Keratinocyte (primary cell): ENCODE results near the gene ITGAX. TPM values are rescaled to one million over a fixed set of nuclear protein-coding genes. Genes with fewer than 3 reads are reported as not detected.

Experiments
- DNase-seq: peaks from one replicate; pipeline ENCODE4 v3.0.0-alpha.2; 2011; ENCODE audit warnings: low read depth, missing footprints, low spot score
- FAIRE-seq: peaks from 2 replicates; lab custom pipeline; 2011; peaks lifted over from hg19 to GRCh38; lab: Jason Lieb, UNC
- H2AFZ ChIP-seq: 2 replicates; pipeline ENCODE4 v1.6.0; 2012; ENCODE audit warnings: low read length, control low read depth, inconsistent platforms; ENCODE audit not compliant: control insufficient read depth
- H3K27ac ChIP-seq: 2 replicates; pipeline ENCODE4 v1.5.1; 2011; ENCODE audit warnings: low read length; ENCODE audit not compliant: control insufficient read depth, insufficient read depth
- H3K27me3 ChIP-seq: 3 replicates; pipeline ENCODE4 v1.6.0; 2011; ENCODE audit warnings: low read length; ENCODE audit not compliant: control insufficient read depth, insufficient read depth; ENCODE audit errors: extremely low read depth
- H3K36me3 ChIP-seq, 2 experiments: 2 replicates in 1 of 2; 3 replicates in 1 of 2; pipeline ENCODE4 v1.5.1; 2011; ENCODE audit warnings: low read length in 2 of 2, mild to moderate bottlenecking in 1 of 2; ENCODE audit not compliant: control insufficient read depth in 2 of 2, insufficient read depth in 2 of 2; ENCODE audit errors: extremely low read depth in 1 of 2
- H3K4me1 ChIP-seq: 3 replicates; pipeline ENCODE4 v1.5.1; 2011; ENCODE audit warnings: low read length; ENCODE audit not compliant: control insufficient read depth, insufficient read depth; ENCODE audit errors: extremely low read depth
- H3K4me2 ChIP-seq: 3 replicates; pipeline ENCODE4 v1.6.0; 2011; ENCODE audit warnings: low read depth, low read length; ENCODE audit not compliant: control insufficient read depth, insufficient read depth; ENCODE audit errors: extremely low read depth
- H3K4me3 ChIP-seq, 3 experiments: fragments of 200-600 bp in 1 of 3; sonication (generic) in 1 of 3; 2 replicates in 2 of 3; 3 replicates in 1 of 3; pipeline ENCODE4 v1.5.1; 2011 to 2016; ENCODE audit warnings: low read length in 3 of 3, mild to moderate bottlenecking in 3 of 3, control low read depth in 2 of 3, inconsistent platforms in 1 of 3, low read depth in 1 of 3, mixed read lengths in 1 of 3, mixed run types in 1 of 3, moderate library complexity in 1 of 3; ENCODE audit not compliant: control insufficient read depth in 2 of 3, insufficient read depth in 2 of 3; ENCODE audit errors: extremely low read depth in 1 of 3
- H3K79me2 ChIP-seq: 2 replicates; pipeline ENCODE4 v1.6.0; 2012; ENCODE audit warnings: low read length; ENCODE audit not compliant: control insufficient read depth, insufficient read depth
- H3K9ac ChIP-seq: 3 replicates; pipeline ENCODE4 v1.6.0; 2011; ENCODE audit warnings: low read length; ENCODE audit not compliant: control insufficient read depth, insufficient read depth; ENCODE audit errors: extremely low read depth
- H3K9me1 ChIP-seq: 3 replicates; pipeline ENCODE4 v1.6.0; 2011; ENCODE audit warnings: low read length; ENCODE audit not compliant: control insufficient read depth, insufficient read depth; ENCODE audit errors: extremely low read depth
- H3K9me3 ChIP-seq: 2 replicates; pipeline ENCODE4 v1.5.1; 2012; ENCODE audit warnings: low read depth, low read length; ENCODE audit not compliant: control insufficient read depth
- H4K20me1 ChIP-seq: 3 replicates; pipeline ENCODE4 v1.6.0; 2011; ENCODE audit warnings: low read length; ENCODE audit not compliant: control insufficient read depth, insufficient read depth; ENCODE audit errors: extremely low read depth
- CTCF ChIP-seq, 3 experiments: IDR thresholded peaks in 1 of 3; conservative IDR thresholded peaks in 1 of 3; optimal IDR thresholded peaks in 1 of 3; 2 replicates in 2 of 3; 3 replicates in 1 of 3; pipeline versions ENCODE3 to v1.5.1; 2011; ENCODE audit warnings: low read length in 3 of 3, mild to moderate bottlenecking in 3 of 3, moderate library complexity in 2 of 3, control low read depth in 1 of 3, inconsistent platforms in 1 of 3; ENCODE audit not compliant: insufficient read depth in 2 of 3; ENCODE audit errors: extremely low read depth in 1 of 3
- EZH2 ChIP-seq: IDR thresholded peaks from one replicate; pipeline ENCODE4 v1.6.1; 2012; ENCODE audit warnings: inconsistent platforms, mild to moderate bottlenecking, low read length, moderate library complexity
- dilution Hi-C: fragments of 300-500 bp; cut with MboI; formaldehyde crosslinking; loops from one replicate; pipeline ENCODE4 v1.7.0; 2020; ENCODE audit warnings: low sequenced_read_pairs; ENCODE audit not compliant: extremely low pct_ligation_motif_present
- polyA plus RNA-seq, 5 experiments: library from polyadenylated mRNA; depleted of rRNA in 3 of 5; stranded (reverse) in 3 of 5; stranded (forward) in 1 of 5; unstranded in 1 of 5; fragments of >200 nt; gene quantifications; 1 replicate in 1 of 5; 2 replicates in 3 of 5; 3 replicates in 1 of 5; pipeline versions ENCODE4 v1.2.1 to v1.2.3, GENCODE V29; 2011 to 2012; ENCODE audit warnings: missing spikeins in 2 of 5, low read depth in 1 of 5, low replicate concordance in 1 of 5

The ITGAX gene
- polyA plus RNA-seq, 1 donor (not counting 4 experiments of a cell fraction or from before 2014, with no cell fraction given): 0.04 TPM

GRCh38 chr16:31397096-31397660, 42.2 kb downstream of the ITGAX start:
- Histone ChIP-seq H3K27me3 (no peaks in the 10 kb centered on the region), H4K20me1 (no peaks in the 10 kb centered on the region), H2AFZ (no peak overlapping the region), H3K9me1 (no peaks in the 10 kb centered on the region), H3K4me1 (no peaks in the 10 kb centered on the region), H3K36me3 (no peaks in the 10 kb centered on the region), H3K4me2 (no peak overlapping the region), H3K79me2 (no peaks in the 10 kb centered on the region), H3K27ac (no peak overlapping the region), H3K9ac (no peak overlapping the region), H3K4me3 (no peak overlapping the region), H3K9me3 (no peaks in the 10 kb centered on the region)
- DNase-seq (no peak), FAIRE-seq (no peak)
- TF ChIP-seq CTCF (optimal IDR thresholded peaks at IDR 0.05 in 1 of 3, IDR thresholded peaks at IDR 0.05 in 1 of 3, conservative IDR thresholded peaks at IDR 0.05 in 1 of 3; ENCODE audit: extremely low read depth in 1 of 3, insufficient read depth in 2 of 3, low read length in 3 of 3) (no peak), EZH2 (no peak)
- dilution Hi-C loops: no loop called here

GRCh38 chr16:31397701-31398100, 42.7 kb downstream of the ITGAX start:
- dilution Hi-C loops: no loop called here
- H4K20me1 ChIP-seq: no peaks in the 10 kb centered on the region
- no peaks in the 10 kb centered on the region for H3K79me2 ChIP-seq
- H3K4me1 ChIP-seq: no peaks in the 10 kb centered on the region
- no peak overlapping the region for H3K27ac ChIP-seq
- H3K9me1 ChIP-seq: no peaks in the 10 kb centered on the region
- no peak overlapping the region for H3K4me3 ChIP-seq
- no peaks in the 10 kb centered on the region for H3K36me3 ChIP-seq
- DNase-seq (no peak), FAIRE-seq (no peak)
- TF ChIP-seq CTCF (optimal IDR thresholded peaks at IDR 0.05 in 1 of 3, IDR thresholded peaks at IDR 0.05 in 1 of 3, conservative IDR thresholded peaks at IDR 0.05 in 1 of 3; ENCODE audit: extremely low read depth in 1 of 3, insufficient read depth in 2 of 3, low read length in 3 of 3) (no peak), EZH2 (no peak)
- H3K27me3 ChIP-seq: no peaks in the 10 kb centered on the region
- H3K9ac ChIP-seq: no peak overlapping the region
- no peak overlapping the region for H2AFZ ChIP-seq
- no peak overlapping the region for H3K4me2 ChIP-seq
- no peaks in the 10 kb centered on the region for H3K9me3 ChIP-seq
